ENCODE results near the gene BAIAP3.

GRCh38 chr16:1383556-1383955, 50.1 kb downstream of the BAIAP3 start:
- no peak for TF ChIP-seq EZH2 (IDR thresholded peaks at IDR 0.05; ENCODE audit: borderline replicate concordance, low read depth, low read length, severe bottlenecking)
- TF ChIP-seq CTCF (IDR thresholded peaks at IDR 0.05; ENCODE audit: extremely low read depth in 1 of 2, insufficient read depth in 1 of 2, low read depth in 1 of 2, low read length in 2 of 2) = no peak
